KG1 (cell line): ENCODE data around the gene SCYGR5.
"Not testable (repeated sequence)": the region's sequence is repeated elsewhere in the genome, so short reads cannot be mapped to it uniquely, and the experiment has no call there.

Source experiments
- DNase-seq: peaks from one replicate; lab custom pipeline; 2025; lab: John Stamatoyannopoulos, UW

The SCYGR5 gene

GRCh38 chr2:227673620-227674019, 7.0 kb downstream of the SCYGR5 start:
- not testable (repeated sequence) for DNase-seq

GRCh38 chr2:227674485-227674884, 7.9 kb downstream of the SCYGR5 start:
- DNase-seq: no peak

- no peak for DNase-seq
Measured at GRCh38 chr2:227677928-227678327, 11.3 kb downstream of the SCYGR5 start.

- DNase-seq: no peak
Measured at GRCh38 chr2:227684258-227684657, 17.7 kb downstream of the SCYGR5 start.

DNA sequence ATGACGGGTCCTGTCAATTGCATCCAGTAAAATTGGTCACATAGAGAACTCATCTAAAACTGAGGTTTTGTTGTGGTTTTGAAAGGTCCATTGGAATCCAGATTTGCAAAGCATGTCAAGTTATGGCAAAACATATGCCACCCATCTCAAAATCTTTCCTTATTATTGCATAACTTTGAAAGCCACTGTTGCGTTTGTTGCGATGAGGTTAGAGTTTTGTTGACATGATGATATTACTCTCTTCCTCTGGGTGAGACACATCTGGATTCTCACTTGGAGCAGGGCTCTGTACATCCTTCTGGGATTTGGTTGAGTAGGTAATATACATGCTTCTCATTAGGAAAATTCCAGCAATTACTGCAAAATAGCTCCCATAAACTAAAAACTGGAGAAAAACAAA, 20.6 kb downstream of the SCYGR5 start:
- no peak for DNase-seq

DNA sequence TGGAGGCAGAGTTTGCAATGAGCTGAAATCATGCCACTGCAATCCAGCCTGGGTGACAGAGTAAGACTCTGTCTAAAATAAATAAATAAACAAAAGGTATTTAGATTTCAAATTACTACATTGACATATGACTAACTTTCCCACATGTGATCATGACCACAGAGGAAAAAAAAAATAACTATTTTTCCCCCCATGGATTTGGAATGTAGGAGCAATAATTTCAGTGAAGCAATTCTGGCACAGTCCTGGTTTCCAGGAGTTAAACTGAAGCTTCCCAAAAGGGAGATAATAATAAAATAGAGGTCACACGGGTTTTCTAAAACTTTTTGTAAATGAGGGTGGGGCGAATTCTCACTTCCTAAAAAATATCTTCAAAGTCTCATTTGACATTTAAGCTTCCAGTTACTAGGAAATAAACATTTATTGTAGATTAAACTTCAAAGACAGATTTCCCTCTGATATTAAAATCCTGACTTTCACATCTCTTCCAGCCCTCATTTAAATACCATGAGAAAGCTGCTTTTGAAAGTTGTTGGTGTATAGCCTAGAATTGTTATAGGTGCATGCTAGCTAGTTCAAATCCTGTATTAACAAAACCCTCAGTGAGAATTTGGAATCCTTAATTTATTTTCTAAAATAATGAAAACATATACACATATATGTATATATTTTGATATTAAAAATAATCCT, 30.5 kb downstream of the SCYGR5 start:
- DNase-seq: no peak

- DNase-seq: no peak
Measured at GRCh38 chr2:227701556-227701955, 35.0 kb downstream of the SCYGR5 start.

- DNase-seq: no peak
Measured at GRCh38 chr2:227703280-227703732, 36.7 kb downstream of the SCYGR5 start.

DNA sequence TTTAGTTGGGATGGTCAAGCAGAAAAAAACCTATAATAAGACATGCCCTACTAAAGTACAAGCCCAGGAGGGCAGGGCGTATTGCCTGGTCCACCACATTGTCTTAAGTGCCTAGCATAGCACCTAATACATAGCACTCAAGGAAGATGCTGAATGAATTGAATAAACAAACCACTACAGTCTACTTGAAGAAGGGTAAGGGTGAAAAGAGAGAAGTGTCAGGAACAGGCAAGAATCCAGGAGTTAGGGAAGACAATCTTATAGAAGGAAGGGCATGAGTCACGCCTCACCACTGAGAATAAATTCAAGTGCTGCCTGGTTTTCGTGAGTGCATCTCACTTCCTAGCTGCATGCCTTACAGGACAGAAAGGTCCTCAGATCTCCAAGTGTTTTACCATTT, 37.4 kb downstream of the SCYGR5 start:
- DNase-seq: no peak

DNA sequence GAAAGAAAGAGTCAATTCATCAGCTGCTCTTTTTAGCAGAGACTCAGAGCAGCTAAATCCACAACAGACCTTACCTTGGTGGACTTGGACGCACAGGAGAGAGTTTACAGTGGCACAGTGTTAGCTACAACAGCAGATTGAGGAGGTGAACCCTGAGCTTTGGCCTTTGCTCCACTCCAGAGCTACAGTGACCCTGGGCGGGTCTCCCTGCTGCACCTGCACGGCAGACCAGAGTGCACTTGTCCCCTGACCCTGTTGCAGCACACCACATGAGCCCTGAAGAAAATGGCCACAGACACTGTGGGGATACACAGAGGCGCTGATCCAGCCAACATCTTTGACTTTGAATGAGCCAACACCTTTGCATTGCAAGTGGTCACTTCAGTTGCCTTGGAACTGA, 40.3 kb downstream of the SCYGR5 start:
- DNase-seq: no peak

GRCh38 chr2:227707390-227707789, 40.8 kb downstream of the SCYGR5 start:
- DNase-seq: no peak

- no peak for DNase-seq
Measured at GRCh38 chr2:227710986-227711385, 44.4 kb downstream of the SCYGR5 start.

DNA sequence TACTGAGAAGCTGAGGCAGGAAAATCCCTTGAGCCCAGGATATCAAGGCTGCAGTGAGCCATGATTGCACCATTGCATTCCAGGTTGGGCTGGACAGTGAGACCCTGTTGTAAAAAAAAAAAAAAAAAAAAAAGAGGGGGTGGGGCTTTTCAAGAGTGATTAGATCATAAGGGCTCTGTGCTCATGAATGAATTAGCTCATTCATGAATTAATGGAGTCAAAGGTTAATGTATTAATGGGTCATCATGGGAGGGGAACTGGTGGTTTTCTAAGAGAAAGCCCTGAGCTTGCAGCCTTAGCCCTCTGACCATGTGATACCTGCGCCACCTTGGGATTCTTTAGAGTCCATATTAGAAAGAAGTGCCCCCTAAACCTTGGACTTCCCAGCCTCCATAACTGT, 46.7 kb downstream of the SCYGR5 start:
- no peak for DNase-seq

- DNase-seq: no peak
Measured at GRCh38 chr2:227716501-227716900, 49.9 kb downstream of the SCYGR5 start.
